Naive B cell (primary cell): ENCODE data around the gene INF2. TPM values are rescaled to one million over a fixed set of nuclear protein-coding genes. Genes with fewer than 3 reads are reported as not detected.
"Not testable (repeated sequence)": the region's sequence is repeated elsewhere in the genome, so short reads cannot be mapped to it uniquely, and the experiment has no call there.

Experiments used
- ATAC-seq, 2 donors: fragments of 150-1000 bp; cut with Tn5 transposase; 2 replicates each; pipeline ENCODE4 v1.10.0; 2021; ENCODE audit warnings: low read depth in 2 of 2, mild to moderate bottlenecking in 2 of 2, moderate library complexity in 2 of 2
- DNase-seq: peaks from one replicate; pipeline ENCODE4 v3.0.0; 2022
- H3K27ac Mint-ChIP-seq, 6 donors: one replicate each; pipeline ENCODE4 v1.8.0; 2020 to 2022; ENCODE audit warnings: mild to moderate bottlenecking in 6 of 6, mixed read lengths in 6 of 6, moderate library complexity in 5 of 6, inconsistent platforms in 2 of 6
- H3K27me3 Mint-ChIP-seq, 3 donors: one replicate each; pipeline ENCODE4 v1.8.0; 2021 to 2022; ENCODE audit warnings: mixed read lengths in 3 of 3, mild to moderate bottlenecking in 1 of 3
- H3K36me3 Mint-ChIP-seq, 2 donors: one replicate each; pipeline ENCODE4 v1.8.0; 2020 to 2022; ENCODE audit warnings: mixed read lengths in 2 of 2, inconsistent platforms in 1 of 2, mild to moderate bottlenecking in 1 of 2
- H3K4me1 Mint-ChIP-seq, 3 donors: one replicate each; pipeline ENCODE4 v1.8.0; 2020 to 2022; ENCODE audit warnings: mixed read lengths in 3 of 3, inconsistent platforms in 1 of 3, mild to moderate bottlenecking in 1 of 3, moderate library complexity in 1 of 3
- H3K4me3 Mint-ChIP-seq, 8 donors: one replicate each; pipeline ENCODE4 v1.8.0; 2020 to 2022; ENCODE audit warnings: mild to moderate bottlenecking in 8 of 8, mixed read lengths in 8 of 8, moderate library complexity in 8 of 8, inconsistent platforms in 2 of 8
- H3K9me3 Mint-ChIP-seq, 7 donors: one replicate each; pipeline ENCODE4 v1.8.0; 2020 to 2022; ENCODE audit warnings: mixed read lengths in 7 of 7, mild to moderate bottlenecking in 5 of 7, inconsistent platforms in 2 of 7, moderate library complexity in 1 of 7
- polyA plus RNA-seq, 6 donors: library from polyadenylated mRNA; unstranded; fragments of 300-500 nt; fragmentation: Illumina TruSeq; gene quantifications; one replicate each; pipeline ENCODE4 v1.2.3, GENCODE V29; 2021; ENCODE audit warnings: low read depth in 6 of 6

Gene INF2
- polyA plus RNA-seq, 6 donors from 2014 or later: 2.8 to 10.2 (median 5.5) TPM

DNA sequence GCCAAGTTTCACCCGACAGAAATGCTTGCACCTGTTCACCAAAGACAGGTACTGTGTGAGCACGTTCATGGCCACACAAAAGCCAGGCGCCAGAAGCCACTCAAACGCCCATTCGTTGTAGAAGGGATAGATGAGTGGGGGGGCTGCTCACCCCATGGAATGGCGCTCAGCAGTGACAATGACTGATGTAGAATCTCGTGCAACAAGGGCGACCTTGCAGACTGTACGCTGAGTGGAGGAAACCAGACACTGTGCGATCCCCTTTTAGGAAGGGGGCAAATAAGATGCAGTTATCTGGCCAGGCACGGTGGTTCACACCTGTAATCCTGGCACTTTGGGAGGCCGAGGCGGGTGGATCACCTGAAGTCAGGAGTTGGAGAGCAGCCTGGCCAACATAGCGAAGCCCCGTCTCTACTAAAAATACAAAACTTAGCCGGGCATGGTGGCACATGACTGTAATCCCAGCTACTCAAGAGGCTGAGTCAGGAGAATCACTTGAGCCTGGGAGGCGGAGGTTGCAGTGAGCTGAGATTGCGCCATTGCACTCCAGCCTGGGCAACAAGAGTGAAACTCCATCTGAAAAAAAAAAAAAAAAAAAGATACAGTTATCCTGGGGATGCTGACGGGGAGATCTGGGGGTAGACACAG, 18.0 kb upstream of the INF2 start:
- not testable (repeated sequence) for ATAC-seq, H3K36me3 Mint-ChIP-seq, H3K27ac Mint-ChIP-seq, H3K4me3 Mint-ChIP-seq, DNase-seq, H3K27me3 Mint-ChIP-seq
- H3K4me1 Mint-ChIP-seq: peaks cover 13 to 20% (median 15%) of the 10 kb centered on the region in 3 donors
- H3K9me3 Mint-ChIP-seq: peaks cover 3 to 14% (median 9%) of the 10 kb centered on the region in 7 donors

GRCh38 chr14:104672119-104672518, 17.3 kb upstream of the INF2 start:
- H3K27ac Mint-ChIP-seq: peak overlapping the region in 1 of 6 donors; percentile 33
- DNase-seq, H3K36me3 Mint-ChIP-seq, H3K27me3 Mint-ChIP-seq, H3K4me3 Mint-ChIP-seq, ATAC-seq: not testable (repeated sequence)
- H3K9me3 Mint-ChIP-seq: peaks cover 3 to 14% (median 9%) of the 10 kb centered on the region in 7 donors
- peaks cover 11 to 20% (median 19%) of the 10 kb centered on the region in 3 donors for H3K4me1 Mint-ChIP-seq

GRCh38 chr14:104673481-104673880, 15.9 kb upstream of the INF2 start:
- DNase-seq: no peak
- no peak overlapping the region for H3K27ac Mint-ChIP-seq
- H3K4me3 Mint-ChIP-seq: no peak overlapping the region
- peaks cover 3 to 14% (median 9%) of the 10 kb centered on the region in 7 donors for H3K9me3 Mint-ChIP-seq
- ATAC-seq: no peak
- H3K36me3 Mint-ChIP-seq: no peaks in the 10 kb centered on the region
- no peaks in the 10 kb centered on the region for H3K27me3 Mint-ChIP-seq
- peaks cover 21 to 26% (median 25%) of the 10 kb centered on the region in 3 donors for H3K4me1 Mint-ChIP-seq

DNA sequence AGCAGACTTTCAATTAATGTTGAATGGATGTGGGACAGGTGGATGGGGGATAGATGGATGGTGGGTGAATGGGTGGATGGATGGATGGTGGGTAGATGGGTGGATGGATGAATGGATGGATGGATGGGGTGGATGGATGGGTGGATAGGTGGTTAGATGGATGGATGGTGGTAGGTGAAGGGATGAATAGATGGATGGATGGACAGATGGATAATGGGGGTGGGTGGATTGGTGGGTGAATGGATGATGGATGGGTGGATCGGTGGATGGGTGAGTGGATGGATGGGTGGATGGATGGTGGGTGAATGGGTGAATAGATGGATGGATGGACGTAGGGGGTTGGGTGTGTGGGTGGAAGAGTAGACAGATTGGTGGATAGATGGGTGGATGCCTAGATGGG, 14.0 kb upstream of the INF2 start:
- Mint-ChIP-seq H3K36me3 (no peaks in the 10 kb centered on the region), H3K4me3 (peak overlapping the region in 3 of 8 donors; percentile 16 to 70 (median 60)), H3K9me3 (peaks cover 3 to 14% (median 9%) of the 10 kb centered on the region in 7 donors), H3K27ac (peak overlapping the region in 1 of 6 donors; percentile 26), H3K4me1 (peaks cover 19 to 33% (median 22%) of the 10 kb centered on the region in 3 donors), H3K27me3 (no peaks in the 10 kb centered on the region)
- no peak for DNase-seq
- ATAC-seq: no peak

GRCh38 chr14:104676130-104676693, 13.2 kb upstream of the INF2 start:
- peak overlapping the region in 6 of 8 donors; percentile 6 to 88 (median 34) for H3K4me3 Mint-ChIP-seq
- H3K27ac Mint-ChIP-seq: peak overlapping the region in 1 of 6 donors; percentile 55
- ATAC-seq (no peak), DNase-seq (no peak)
- no peaks in the 10 kb centered on the region for H3K27me3 Mint-ChIP-seq
- H3K9me3 Mint-ChIP-seq: peaks cover 3 to 14% (median 9%) of the 10 kb centered on the region in 7 donors
- H3K36me3 Mint-ChIP-seq: no peaks in the 10 kb centered on the region
- peaks cover 26 to 41% (median 29%) of the 10 kb centered on the region in 3 donors for H3K4me1 Mint-ChIP-seq

GRCh38 chr14:104676694-104677511, 12.5 kb upstream of the INF2 start:
- Mint-ChIP-seq H3K27ac (peak overlapping the region in 3 of 6 donors; percentile 49 to 82 (median 55)), H3K27me3 (no peaks in the 10 kb centered on the region), H3K9me3 (peaks cover 3 to 12% (median 9%) of the 10 kb centered on the region in 7 donors), H3K4me1 (peaks cover 33 to 48% (median 35%) of the 10 kb centered on the region in 3 donors), H3K4me3 (peak overlapping the region in 7 of 8 donors; percentile 70 to 90 (median 88)), H3K36me3 (no peaks in the 10 kb centered on the region)
- DNase-seq (no peak), ATAC-seq (peak; percentile 24 to 31)

- Mint-ChIP-seq H3K27ac (peak overlapping the region in 5 of 6 donors; percentile 6 to 88 (median 50)), H3K27me3 (no peaks in the 10 kb centered on the region), H3K9me3 (peaks cover 3 to 12% (median 9%) of the 10 kb centered on the region in 7 donors), H3K4me3 (peak overlapping the region; percentile 79 to 90 (median 88)), H3K4me1 (peaks cover 35 to 48% (median 35%) of the 10 kb centered on the region in 3 donors), H3K36me3 (no peaks in the 10 kb centered on the region)
- ATAC-seq (peak; percentile 48 to 59), DNase-seq (peak; percentile 56)
Measured at GRCh38 chr14:104677512-104678332, 11.7 kb upstream of the INF2 start.

GRCh38 chr14:104678346-104678745, 11.1 kb upstream of the INF2 start:
- DNase-seq: no peak
- no peaks in the 10 kb centered on the region for H3K36me3 Mint-ChIP-seq
- peaks cover 3 to 11% (median 9%) of the 10 kb centered on the region in 7 donors for H3K9me3 Mint-ChIP-seq
- ATAC-seq: no peak
- H3K27ac Mint-ChIP-seq: peak overlapping the region in 3 of 6 donors; percentile 69 to 89 (median 88)
- peaks cover 35 to 48% (median 37%) of the 10 kb centered on the region in 3 donors for H3K4me1 Mint-ChIP-seq
- no peaks in the 10 kb centered on the region for H3K27me3 Mint-ChIP-seq
- H3K4me3 Mint-ChIP-seq: peak overlapping the region; percentile 79 to 90 (median 88)

DNA sequence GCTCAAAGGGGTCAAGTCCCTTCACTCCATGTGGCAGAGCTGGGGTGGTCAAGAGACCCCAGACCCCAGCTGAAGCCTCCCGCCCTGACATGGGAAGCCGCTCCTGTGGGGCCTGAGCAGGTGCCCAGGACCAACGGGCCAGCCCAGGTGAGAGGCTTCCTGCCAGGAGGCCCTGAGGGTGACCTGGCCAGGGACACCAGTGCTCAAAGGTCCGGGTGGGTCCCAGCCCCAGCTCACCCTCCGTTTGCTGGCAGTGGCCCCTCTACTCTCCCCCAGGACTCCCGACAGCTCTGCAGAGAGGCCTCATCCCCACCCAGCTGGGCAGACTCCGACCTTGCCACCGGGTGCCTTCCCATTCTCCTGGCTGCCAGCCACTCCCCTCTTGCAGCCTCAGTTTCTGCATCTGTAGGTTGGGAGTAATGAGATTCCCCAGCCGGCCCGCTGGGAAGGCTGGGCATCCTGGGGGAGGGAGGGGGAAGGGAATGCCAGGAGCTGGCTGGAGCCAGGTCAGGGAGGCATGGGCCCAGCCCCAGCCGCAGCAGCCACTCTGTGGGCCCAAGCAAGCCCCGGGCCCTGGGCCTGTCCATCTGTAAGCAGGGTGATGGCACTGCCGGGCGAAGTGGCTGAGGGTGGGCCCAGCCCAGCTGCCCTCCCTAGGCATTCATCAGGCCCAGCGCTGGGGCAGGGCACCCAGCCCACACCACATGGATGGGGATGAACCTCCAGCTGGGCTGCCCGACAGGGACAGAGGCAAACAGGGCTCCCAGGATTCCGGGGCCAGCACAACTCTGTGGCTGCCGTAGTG, 10.3 kb upstream of the INF2 start:
- Mint-ChIP-seq H3K36me3 (no peaks in the 10 kb centered on the region), H3K27me3 (no peaks in the 10 kb centered on the region), H3K9me3 (peaks cover under 1 to 7% (median 5%) of the 10 kb centered on the region in 7 donors), H3K4me1 (peaks cover 35 to 50% (median 36%) of the 10 kb centered on the region in 3 donors), H3K27ac (peak overlapping the region in 1 of 6 donors; percentile 89), H3K4me3 (peak overlapping the region in 5 of 8 donors; percentile 64 to 88 (median 82))
- DNase-seq (no peak), ATAC-seq (no peak)

DNA sequence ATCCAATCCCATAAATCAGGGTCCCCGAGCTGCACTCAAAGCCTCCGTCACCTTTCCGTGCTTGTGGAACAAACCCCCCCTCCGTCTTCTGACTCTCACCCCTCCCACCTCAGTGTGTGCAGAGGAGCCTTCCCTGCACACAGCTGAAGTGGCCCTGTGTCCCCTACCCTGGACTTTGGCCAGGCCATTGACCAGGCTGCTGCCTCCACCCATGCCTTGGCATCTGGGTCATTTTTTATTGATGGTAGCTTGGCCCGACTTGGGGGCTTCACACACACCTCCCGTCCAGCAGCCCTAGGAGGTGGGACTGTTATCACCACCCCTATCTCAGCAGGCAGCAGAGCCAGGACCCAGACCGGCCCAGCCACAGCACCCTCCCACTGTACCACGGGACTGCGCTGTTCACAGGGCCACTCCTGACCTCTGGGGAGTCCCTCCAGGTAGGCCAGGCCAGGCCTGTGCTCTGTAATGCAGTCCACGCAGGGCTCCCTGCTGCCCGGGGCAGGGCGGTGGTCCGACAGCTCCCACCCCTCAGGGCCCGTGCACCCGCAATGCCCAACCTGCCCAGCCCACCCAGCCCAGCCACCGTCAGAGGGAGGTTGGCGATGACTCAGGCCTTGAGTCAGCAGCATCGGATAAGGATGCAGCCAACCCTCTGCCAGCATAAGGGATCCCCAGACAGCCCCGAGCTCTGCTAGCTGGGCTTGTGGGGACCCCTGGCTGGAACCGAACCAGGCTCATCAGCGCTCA, 9.2 kb upstream of the INF2 start:
- Mint-ChIP-seq H3K27ac (peak overlapping the region in 1 of 6 donors; percentile 88), H3K27me3 (no peaks in the 10 kb centered on the region), H3K4me3 (peak overlapping the region in 5 of 8 donors; percentile 47 to 88 (median 51)), H3K9me3 (peaks cover 0 to 2% (median 0%) of the 10 kb centered on the region in 7 donors), H3K36me3 (no peaks in the 10 kb centered on the region), H3K4me1 (peaks cover 38 to 56% (median 41%) of the 10 kb centered on the region in 3 donors)
- ATAC-seq (no peak), DNase-seq (no peak)

DNA sequence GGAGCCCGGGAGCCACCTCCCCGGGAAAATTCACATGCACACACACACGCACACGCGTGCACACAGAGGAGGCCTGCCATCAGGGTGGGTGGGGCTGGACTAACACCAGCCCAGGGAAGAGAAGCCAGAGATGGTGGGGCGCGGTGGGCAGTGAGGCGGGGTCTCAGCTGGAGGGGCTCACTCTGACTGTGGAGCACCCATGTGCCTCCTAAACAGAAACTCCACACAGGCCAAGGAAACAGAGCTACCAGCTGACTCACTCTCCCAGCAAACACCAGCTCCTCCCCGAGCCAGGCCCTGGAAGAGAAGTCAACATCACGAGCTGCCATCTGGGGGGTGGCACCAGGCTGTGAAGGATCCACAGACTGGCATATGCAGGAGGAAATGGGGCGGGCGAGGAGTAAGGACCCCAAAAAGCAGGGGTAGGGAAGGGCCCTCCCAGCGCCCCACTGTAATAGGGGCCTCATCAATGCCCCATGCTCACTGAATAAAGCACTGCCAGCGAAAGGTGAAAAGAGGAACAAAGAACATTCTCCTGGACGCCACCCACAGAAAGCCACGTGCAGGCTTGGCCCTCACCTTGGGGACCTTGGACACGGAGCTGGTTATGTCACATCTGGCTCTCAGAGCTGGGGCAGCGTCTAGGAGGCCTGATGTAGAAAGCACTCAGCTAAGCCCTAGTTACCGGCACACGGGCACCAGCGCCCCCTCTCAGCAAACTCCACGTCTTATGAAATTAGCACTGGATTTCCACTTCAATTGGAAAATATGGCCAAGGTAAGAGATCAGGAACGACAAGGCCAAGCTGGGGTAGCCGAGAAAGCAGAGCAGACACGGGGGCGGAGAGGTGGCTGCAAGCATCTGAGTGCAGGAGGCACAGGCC, 8.4 kb upstream of the INF2 start:
- peak overlapping the region; percentile 6 to 85 (median 62) for H3K4me3 Mint-ChIP-seq
- DNase-seq (peak; percentile 71), ATAC-seq (peak; percentile 70 to 72)
- peaks cover 43 to 60% (median 45%) of the 10 kb centered on the region in 3 donors for H3K4me1 Mint-ChIP-seq
- H3K27me3 Mint-ChIP-seq: no peaks in the 10 kb centered on the region
- H3K36me3 Mint-ChIP-seq: no peaks in the 10 kb centered on the region
- H3K9me3 Mint-ChIP-seq: no peaks in the 10 kb centered on the region
- H3K27ac Mint-ChIP-seq: peak overlapping the region; percentile 59 to 96 (median 92)
